ENCODE measurements around the gene FOXD1. TPM values are rescaled to one million over a fixed set of nuclear protein-coding genes. Genes with fewer than 3 reads are reported as not detected.

Gene FOXD1
- total and polyA plus RNA-seq, 3 donors from 2014 or later, result 7.4 to 12.8 (median 9.1) TPM

DNA sequence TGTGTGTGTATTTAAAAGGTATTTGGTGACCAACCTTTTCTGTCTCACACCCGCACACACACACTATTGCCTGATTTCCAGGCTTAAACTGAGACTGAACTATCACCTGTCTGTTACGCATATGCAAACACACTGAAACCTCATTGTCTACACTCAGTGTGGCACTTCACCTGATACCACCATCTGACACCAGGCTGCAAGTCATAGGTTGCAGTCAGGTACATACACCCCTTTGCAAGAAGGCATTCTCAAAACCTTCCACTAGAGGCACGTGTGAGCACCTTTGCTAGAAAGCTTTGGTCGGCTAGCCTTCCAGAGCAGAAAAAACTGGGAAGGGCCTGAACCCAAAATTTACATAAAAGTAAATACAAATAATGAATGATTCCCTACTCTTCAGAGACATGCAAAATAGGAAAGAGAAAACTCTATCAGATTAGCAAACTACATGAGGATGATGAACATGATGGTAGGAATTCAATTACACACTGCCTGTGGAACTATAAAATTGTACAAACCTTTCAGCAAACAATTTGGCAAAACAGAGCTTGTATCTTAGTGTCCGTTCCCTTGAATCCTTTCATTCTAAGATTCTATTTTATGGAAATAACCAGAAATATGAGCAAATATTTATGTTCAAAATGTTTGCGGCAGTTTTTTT lies 5.9 kb upstream of the FOXD1 start:
- Histone ChIP-seq H3K9me3 (no peaks in the 10 kb centered on the region), H3K27me3 (no peaks in the 10 kb centered on the region), H3K4me1 (no peaks in the 10 kb centered on the region), H3K36me3 (ENCODE audit: low read depth, missing control alignments) (no peaks in the 10 kb centered on the region), H3K4me3 (no peak overlapping the region), H3K27ac (no peak overlapping the region)
- peak; percentile 46 for DNase-seq
- TF ChIP-seq CTCF (IDR thresholded peaks at IDR 0.05) (peak in 2 of 3 experiments; percentile 47 to 58), POLR2A (IDR thresholded peaks at IDR 0.05) (no peak)
- 54 to 60% methylated on average over 6 of the region's 6 CpGs for WGBS, 2 donors
- intact Hi-C loops (cut with DNase I; ENCODE audit: low total_unique reads), result no loop called here

GRCh38 chr5:73452215-73452614 lies 3.6 kb upstream of the FOXD1 start:
- peaks cover 6% of the 10 kb centered on the region for H3K4me1 ChIP-seq
- 40 to 56% methylated on average over 6 of the region's 6 CpGs for WGBS, 2 donors
- H3K9me3 ChIP-seq, result no peaks in the 10 kb centered on the region
- no peaks in the 10 kb centered on the region for H3K36me3 ChIP-seq (ENCODE audit: low read depth, missing control alignments)
- no peaks in the 10 kb centered on the region for H3K27me3 ChIP-seq
- intact Hi-C loops (cut with DNase I; ENCODE audit: low total_unique reads), result no loop called here
- no peak overlapping the region for H3K4me3 ChIP-seq
- no peak for TF ChIP-seq POLR2A (IDR thresholded peaks at IDR 0.05)
- TF ChIP-seq CTCF (IDR thresholded peaks at IDR 0.05), result no peak
- no peak for DNase-seq
- no peak overlapping the region for H3K27ac ChIP-seq

DNA sequence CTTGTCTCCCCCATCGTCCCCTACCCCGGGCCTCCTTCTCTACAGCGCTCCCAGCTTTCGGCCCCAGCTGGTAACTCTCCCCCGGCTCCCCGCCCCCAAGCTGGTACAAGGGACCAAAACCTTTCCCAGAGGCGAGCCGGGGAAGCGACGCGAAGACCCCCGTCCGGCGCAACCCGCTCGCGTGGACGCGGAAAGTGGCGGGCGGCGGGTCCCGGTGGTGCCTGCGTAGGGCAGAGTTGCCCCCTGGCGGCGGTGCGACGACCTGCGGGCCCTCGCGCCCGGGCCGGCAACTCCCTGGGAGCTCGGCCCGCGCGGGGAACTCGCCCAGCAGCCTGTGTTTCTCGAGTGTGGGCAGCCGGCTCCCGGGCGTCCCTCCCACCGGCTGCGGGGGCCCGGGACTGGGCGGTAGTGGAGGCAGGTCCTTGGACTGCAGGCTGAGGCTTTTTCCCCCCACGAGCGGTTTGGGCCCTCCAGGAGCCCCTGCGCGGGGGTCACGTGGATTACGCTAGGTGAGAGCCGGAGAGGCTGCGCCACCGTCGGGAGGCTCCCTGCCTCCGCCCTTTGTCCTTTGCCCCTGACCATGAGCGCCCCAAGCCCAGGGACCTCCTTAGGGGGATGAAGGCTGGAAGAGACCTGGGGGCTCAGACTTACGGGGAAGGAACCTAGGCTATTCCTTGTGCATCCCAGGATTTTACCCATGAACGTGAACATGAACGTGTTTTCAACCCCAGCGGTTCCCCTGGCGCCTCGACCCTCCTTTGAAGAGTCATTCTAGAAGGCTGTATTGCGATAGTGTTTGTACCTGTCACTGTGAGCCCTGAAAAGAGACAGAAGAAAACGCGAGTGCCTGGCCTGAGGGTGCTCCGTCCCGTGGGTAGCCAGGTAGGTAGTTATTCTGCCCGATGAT lies 2.9 kb upstream of the FOXD1 start:
- intact Hi-C loops (cut with DNase I; ENCODE audit: low total_unique reads), result no loop called here
- Histone ChIP-seq H3K27me3 (peaks cover 4% of the 10 kb centered on the region), H3K9me3 (no peaks in the 10 kb centered on the region), H3K27ac (no peak overlapping the region), H3K4me1 (peaks cover 6% of the 10 kb centered on the region), H3K36me3 (ENCODE audit: low read depth, missing control alignments) (no peaks in the 10 kb centered on the region), H3K4me3 (peak overlapping the region; percentile 41 to 42)
- WGBS, 2 donors, result 3 to 5% methylated on average over 34 to 67 of the region's 70 CpGs
- peak; percentile 77 to 91 (median 87) for TF ChIP-seq CTCF (IDR thresholded peaks at IDR 0.05)
- TF ChIP-seq POLR2A (IDR thresholded peaks at IDR 0.05), result no peak
- peak; percentile 72 for DNase-seq

DNA sequence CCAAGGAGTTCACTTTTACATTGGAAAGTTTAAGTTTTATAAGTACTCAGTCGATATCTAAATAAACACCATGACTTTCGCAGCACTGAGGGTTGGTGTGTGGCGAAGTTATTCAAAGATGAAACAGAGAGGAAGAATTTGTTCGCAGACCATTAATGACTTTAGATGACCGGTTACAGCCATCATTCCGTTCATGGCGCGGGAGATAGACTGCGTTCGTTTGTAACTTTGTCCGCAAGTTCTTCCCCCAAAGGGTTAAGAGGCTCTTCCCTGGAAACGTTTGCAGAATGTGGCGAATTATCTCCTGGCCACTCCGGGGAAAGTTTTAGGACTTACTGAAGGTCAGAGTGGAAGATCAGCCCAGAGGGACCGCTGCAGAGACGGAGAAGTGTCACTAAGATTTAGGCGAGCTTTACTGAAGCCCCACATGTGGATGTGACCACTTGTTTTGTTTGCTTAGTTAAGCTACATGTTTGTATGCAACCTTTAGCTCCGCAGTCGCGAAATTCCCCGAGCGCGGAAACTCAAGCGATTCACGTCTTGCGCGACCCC lies 2.2 kb upstream of the FOXD1 start:
- no peaks in the 10 kb centered on the region for H3K9me3 ChIP-seq
- intact Hi-C loops (cut with DNase I; ENCODE audit: low total_unique reads), result no loop called here
- TF ChIP-seq POLR2A (IDR thresholded peaks at IDR 0.05), result no peak
- TF ChIP-seq CTCF (IDR thresholded peaks at IDR 0.05), result no peak
- DNase-seq, result no peak
- H3K27me3 ChIP-seq, result peaks cover 6% of the 10 kb centered on the region
- peaks cover 6% of the 10 kb centered on the region for H3K4me1 ChIP-seq
- H3K36me3 ChIP-seq (ENCODE audit: low read depth, missing control alignments), result no peaks in the 10 kb centered on the region
- peak overlapping the region; percentile 41 to 42 for H3K4me3 ChIP-seq
- WGBS, 2 donors, result 7 to 8% methylated on average over 27 of the region's 27 CpGs
- H3K27ac ChIP-seq, result no peak overlapping the region

Measured in testis (tissue), 3 donors.